Skeletal muscle cell (primary cell): ENCODE results near the gene RNF39.
"Not testable (repeated sequence)": the region's sequence is repeated elsewhere in the genome, so short reads cannot be mapped to it uniquely, and the experiment has no call there.

Experiments used
- DNase-seq: peaks from one replicate; pipeline ENCODE4 v3.0.0-alpha.2; 2010; ENCODE audit warnings: low read depth
- H3K4me3 ChIP-seq: 2 replicates; pipeline ENCODE4 v1.5.1; 2011; ENCODE audit warnings: low read depth, mild to moderate bottlenecking, control low read depth, low read length, moderate library complexity

The RNF39 gene

GRCh38 chr6:30075094-30075789 is at the start of gene RNF39:
TSS of gene RNF39 (minus strand) at chr6:30075769. CDS start at chr6:30075585, 184 bp downstream.
- peak within 1 kb of the TSS; percentile 1 for H3K4me3 ChIP-seq
- no peak for DNase-seq

- no peak for DNase-seq
- no peak overlapping the region for H3K4me3 ChIP-seq
Measured at GRCh38 chr6:30122515-30122914, 46.9 kb upstream of the RNF39 start.

- no peak for DNase-seq
- H3K4me3 ChIP-seq = no peak overlapping the region
Measured at GRCh38 chr6:30121446-30122366, 46.1 kb upstream of the RNF39 start.

GRCh38 chr6:30118691-30119090 is 43.1 kb upstream of the RNF39 start:
- DNase-seq, H3K4me3 ChIP-seq: not testable (repeated sequence)

- no peak for DNase-seq
- no peak overlapping the region for H3K4me3 ChIP-seq
Measured at GRCh38 chr6:30116724-30117123, 41.2 kb upstream of the RNF39 start.

GRCh38 chr6:30113841-30114240 is 38.3 kb upstream of the RNF39 start:
- H3K4me3 ChIP-seq = no peak overlapping the region

GRCh38 chr6:30113003-30113759 is 37.6 kb upstream of the RNF39 start, which contains the start of gene TRIM31:
TSS of gene TRIM31 (minus strand) at chr6:30113090. CDS start at chr6:30112805, 285 bp downstream.
- no peak for DNase-seq
- H3K4me3 ChIP-seq = no peak within 1 kb of the TSS

More at GRCh38 chr6:30113841-30114240, 38.3 kb upstream of the RNF39 start:
- no peak for DNase-seq

- no peak overlapping the region for H3K4me3 ChIP-seq
- no peak for DNase-seq
Measured at GRCh38 chr6:30112402-30112994, 36.9 kb upstream of the RNF39 start.

- H3K4me3 ChIP-seq = no peak overlapping the region
- DNase-seq = no peak
Measured at GRCh38 chr6:30111266-30111856, 35.8 kb upstream of the RNF39 start.

- DNase-seq = no peak
Measured at GRCh38 chr6:30104661-30105060, 29.1 kb upstream of the RNF39 start.

GRCh38 chr6:30103872-30104179 is 28.3 kb upstream of the RNF39 start:
- no peak for DNase-seq
- peak overlapping the region; percentile 40 for H3K4me3 ChIP-seq

More at GRCh38 chr6:30104661-30105060, 29.1 kb upstream of the RNF39 start:
- no peak overlapping the region for H3K4me3 ChIP-seq

GRCh38 chr6:30102970-30103871 is 27.7 kb upstream of the RNF39 start:
- peak; percentile 48 for DNase-seq
- peak overlapping the region; percentile 40 for H3K4me3 ChIP-seq

- DNase-seq = peak; percentile 65
- peak overlapping the region; percentile 45 for H3K4me3 ChIP-seq
Measured at GRCh38 chr6:30102414-30102969, 26.9 kb upstream of the RNF39 start.

GRCh38 chr6:30101444-30102413 is 26.2 kb upstream of the RNF39 start:
- H3K4me3 ChIP-seq = peak overlapping the region; percentile 45
- DNase-seq = peak; percentile 52

GRCh38 chr6:30100585-30101443 is 25.2 kb upstream of the RNF39 start:
- H3K4me3 ChIP-seq = peak overlapping the region; percentile 32
- no peak for DNase-seq

- no peak for DNase-seq
- no peak overlapping the region for H3K4me3 ChIP-seq
Measured at GRCh38 chr6:30100154-30100553, 24.6 kb upstream of the RNF39 start.
